ENCODE results near the gene TRIM75. TPM values are rescaled to one million over a fixed set of nuclear protein-coding genes. Genes with fewer than 3 reads are reported as not detected.
A peak's percentile ranks its signal among the peaks of the same experiment; 100 is the strongest.
"Not testable (repeated sequence)": the region's sequence is repeated elsewhere in the genome, so short reads cannot be mapped to it uniquely, and the experiment has no call there.

The TRIM75 gene
- total RNA-seq, 2 donors from 2014 or later, result not detected

GRCh38 chr4:165058666-165059065 is 5.0 kb downstream of the TRIM75 start:
- no peak for TF ChIP-seq CTCF (IDR thresholded peaks at IDR 0.05)
- H3K9me3 ChIP-seq, result no peaks in the 10 kb centered on the region
- no peaks in the 10 kb centered on the region for H3K4me1 ChIP-seq
- H3K36me3 ChIP-seq, result no peaks in the 10 kb centered on the region
- no peak for DNase-seq
- no peak overlapping the region for H3K27ac ChIP-seq
- H3K27me3 ChIP-seq, result no peaks in the 10 kb centered on the region
- intact Hi-C loops (cut with DNase I), result no loop called here
- no peak overlapping the region for H3K9ac ChIP-seq (ENCODE audit: low read depth in 2 of 2, low read length in 2 of 2)
- H3K4me3 ChIP-seq, result no peak overlapping the region

- Histone ChIP-seq H3K4me1 (no peaks in the 10 kb centered on the region), H3K36me3 (no peaks in the 10 kb centered on the region), H3K27me3 (no peaks in the 10 kb centered on the region), H3K4me3 (no peak overlapping the region), H3K9ac (ENCODE audit: low read depth in 2 of 2, low read length in 2 of 2) (no peak overlapping the region), H3K9me3 (no peaks in the 10 kb centered on the region), H3K27ac (no peak overlapping the region)
- TF ChIP-seq CTCF (IDR thresholded peaks at IDR 0.05), result no peak
- intact Hi-C loops (cut with DNase I), result no loop called here
- DNase-seq, result no peak
Observed at GRCh38 chr4:165059386-165059785, 5.7 kb downstream of the TRIM75 start.

GRCh38 chr4:165060938-165061337 is 7.3 kb downstream of the TRIM75 start:
- Histone ChIP-seq H3K9me3 (no peaks in the 10 kb centered on the region), H3K27me3 (no peaks in the 10 kb centered on the region), H3K27ac (no peak overlapping the region), H3K36me3 (no peaks in the 10 kb centered on the region), H3K9ac (ENCODE audit: low read depth in 2 of 2, low read length in 2 of 2) (no peak overlapping the region), H3K4me1 (no peaks in the 10 kb centered on the region), H3K4me3 (no peak overlapping the region)
- DNase-seq, result no peak
- TF ChIP-seq CTCF (IDR thresholded peaks at IDR 0.05), result no peak
- intact Hi-C loops (cut with DNase I), result no loop called here

- no peak for DNase-seq
- Histone ChIP-seq H3K27me3 (no peaks in the 10 kb centered on the region), H3K4me3 (no peak overlapping the region), H3K4me1 (no peaks in the 10 kb centered on the region), H3K9me3 (no peaks in the 10 kb centered on the region), H3K9ac (ENCODE audit: low read depth in 2 of 2, low read length in 2 of 2) (no peak overlapping the region), H3K27ac (no peak overlapping the region), H3K36me3 (no peaks in the 10 kb centered on the region)
- intact Hi-C loops (cut with DNase I), result no loop called here
- no peak for TF ChIP-seq CTCF (IDR thresholded peaks at IDR 0.05)
Observed at GRCh38 chr4:165070560-165070959, 16.9 kb downstream of the TRIM75 start.

GRCh38 chr4:165073346-165073745 is 19.7 kb downstream of the TRIM75 start:
- H3K27ac ChIP-seq, result not testable (repeated sequence)

GRCh38 chr4:165077034-165077578 is 23.4 kb downstream of the TRIM75 start:
- H3K36me3 ChIP-seq, result no peaks in the 10 kb centered on the region
- H3K4me1 ChIP-seq, result no peaks in the 10 kb centered on the region
- DNase-seq, result peak; percentile 22
- no peak for TF ChIP-seq CTCF (IDR thresholded peaks at IDR 0.05)
- no peak overlapping the region for H3K9ac ChIP-seq (ENCODE audit: low read depth in 2 of 2, low read length in 2 of 2)
- H3K27ac ChIP-seq, result peak overlapping the region; percentile 78
- no peaks in the 10 kb centered on the region for H3K27me3 ChIP-seq
- no peak overlapping the region for H3K4me3 ChIP-seq
- intact Hi-C loops (cut with DNase I), result no loop called here
- H3K9me3 ChIP-seq, result no peaks in the 10 kb centered on the region

More at GRCh38 chr4:165073346-165073745, 19.7 kb downstream of the TRIM75 start:
- H3K27me3 ChIP-seq; H3K36me3 ChIP-seq; H3K9me3 ChIP-seq; H3K9ac ChIP-seq (ENCODE audit: low read depth in 2 of 2, low read length in 2 of 2); DNase-seq; H3K4me1 ChIP-seq; H3K4me3 ChIP-seq; intact Hi-C loops (cut with DNase I): not testable (repeated sequence)
